HG03097 (cell line): ENCODE data around the gene ETNPPL.

Experiments used
- ATAC-seq: cut with Tn5 transposase; IDR thresholded peaks from one replicate; pipeline ENCODE4 v1.9.1; 2021; ENCODE audit not compliant: unreplicated experiment, low FRiP score

Gene ETNPPL

GRCh38 chr4:108762559-108763225 is at the start of gene ETNPPL:
Gene ETNPPL (minus strand): TSS chr4:108763053. CDS start chr4:108762898, 155 bp downstream.
- ATAC-seq = no peak

GRCh38 chr4:108811486-108811885 is 48.6 kb upstream of the ETNPPL start:
- ATAC-seq = no peak

GRCh38 chr4:108810087-108810486 is 47.2 kb upstream of the ETNPPL start:
- ATAC-seq = no peak

GRCh38 chr4:108804648-108805273 is 41.9 kb upstream of the ETNPPL start:
- ATAC-seq = no peak

DNA sequence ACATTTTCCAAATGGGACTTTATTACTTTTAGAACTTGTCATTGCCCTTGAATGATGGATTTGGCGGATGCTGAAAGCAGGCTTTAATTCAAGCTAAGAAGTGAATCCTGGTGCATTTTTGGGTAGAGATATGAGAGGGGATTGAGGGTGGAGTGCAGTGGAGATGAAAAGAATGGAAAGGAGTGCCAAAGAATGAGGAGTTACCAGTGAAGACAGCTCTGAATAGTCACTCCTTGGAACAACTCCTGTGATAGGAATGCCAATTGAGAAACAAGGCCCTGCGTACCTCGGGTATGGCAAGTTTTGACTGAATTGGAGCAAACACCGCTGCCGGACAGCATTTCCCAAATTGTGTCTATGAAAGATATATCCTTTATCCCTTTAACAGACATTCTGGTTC is 36.5 kb upstream of the ETNPPL start:
- ATAC-seq = no peak

- no peak for ATAC-seq
These were observed 33.3 kb upstream of the ETNPPL start for GRCh38 chr4:108796173-108796572.

GRCh38 chr4:108795733-108796132 is 32.9 kb upstream of the ETNPPL start:
- ATAC-seq = no peak

- ATAC-seq = no peak
These were observed 31.3 kb upstream of the ETNPPL start for GRCh38 chr4:108794136-108794535.

DNA sequence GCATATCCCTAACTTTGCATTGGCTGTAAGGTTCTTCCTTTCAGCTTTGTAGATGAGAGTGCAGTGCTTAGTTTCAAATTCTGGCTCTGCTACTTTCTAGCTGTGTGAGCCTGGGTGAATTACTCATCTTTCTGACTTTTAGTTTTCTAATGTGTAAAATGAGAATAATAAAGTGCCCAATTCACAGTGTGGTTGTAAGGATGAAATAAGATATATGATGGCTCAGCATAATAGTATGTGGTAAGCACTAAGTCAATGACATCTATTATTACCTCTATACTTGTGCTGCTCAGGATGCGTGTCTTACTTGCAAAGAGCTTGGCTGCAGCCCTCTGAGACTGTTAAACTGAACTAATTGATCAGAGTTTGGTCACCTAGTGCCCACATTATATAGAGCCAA is 30.6 kb upstream of the ETNPPL start:
- no peak for ATAC-seq

- no peak for ATAC-seq
These were observed 25.9 kb upstream of the ETNPPL start for GRCh38 chr4:108788731-108789130.

GRCh38 chr4:108787724-108788123 is 24.9 kb upstream of the ETNPPL start:
- no peak for ATAC-seq

- ATAC-seq = no peak
These were observed 24.3 kb upstream of the ETNPPL start for GRCh38 chr4:108787106-108787505.

GRCh38 chr4:108786351-108786750 is 23.5 kb upstream of the ETNPPL start:
- no peak for ATAC-seq

GRCh38 chr4:108783665-108784463 is 21.0 kb upstream of the ETNPPL start:
- ATAC-seq = no peak

DNA sequence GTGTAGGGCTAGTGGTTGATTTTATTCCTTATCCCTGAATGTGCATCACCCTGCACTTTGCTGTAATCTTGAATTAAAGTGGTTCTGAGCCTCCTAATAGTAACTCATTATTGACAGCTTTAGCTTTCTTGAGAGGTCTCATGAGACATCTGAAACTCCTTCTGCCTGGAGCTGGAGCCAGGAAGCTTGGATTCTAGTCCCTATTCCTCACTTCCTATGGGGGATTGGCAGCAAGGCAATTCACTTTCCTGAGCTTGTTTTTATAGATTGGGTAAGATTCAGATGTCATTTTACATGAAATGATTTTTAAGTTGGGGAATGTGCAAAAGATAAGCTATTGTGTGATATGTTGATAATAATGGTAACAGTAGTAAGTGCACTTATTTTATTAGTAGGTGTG is 17.1 kb upstream of the ETNPPL start:
- no peak for ATAC-seq

DNA sequence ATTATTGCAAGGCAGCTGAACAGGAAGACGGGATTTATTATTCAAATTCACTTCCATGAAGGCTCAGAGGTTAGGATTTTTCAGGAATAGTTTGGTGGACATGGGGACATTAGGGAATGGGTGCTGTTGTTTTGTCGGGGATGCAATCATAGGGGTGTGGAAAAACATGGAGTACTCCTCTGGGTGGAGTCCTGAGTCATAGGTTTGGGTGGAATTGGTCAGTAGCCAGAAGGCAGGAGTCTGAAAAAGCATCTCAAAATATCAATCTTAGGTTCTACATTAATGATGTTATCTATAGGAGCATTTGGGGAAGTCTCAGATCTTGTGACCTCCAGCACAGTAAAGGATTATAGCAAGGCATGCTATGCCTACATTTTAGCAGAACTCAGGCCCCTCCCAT is 14.5 kb upstream of the ETNPPL start:
- ATAC-seq = no peak

- no peak for ATAC-seq
These were observed 13.1 kb upstream of the ETNPPL start for GRCh38 chr4:108775921-108776320.

DNA sequence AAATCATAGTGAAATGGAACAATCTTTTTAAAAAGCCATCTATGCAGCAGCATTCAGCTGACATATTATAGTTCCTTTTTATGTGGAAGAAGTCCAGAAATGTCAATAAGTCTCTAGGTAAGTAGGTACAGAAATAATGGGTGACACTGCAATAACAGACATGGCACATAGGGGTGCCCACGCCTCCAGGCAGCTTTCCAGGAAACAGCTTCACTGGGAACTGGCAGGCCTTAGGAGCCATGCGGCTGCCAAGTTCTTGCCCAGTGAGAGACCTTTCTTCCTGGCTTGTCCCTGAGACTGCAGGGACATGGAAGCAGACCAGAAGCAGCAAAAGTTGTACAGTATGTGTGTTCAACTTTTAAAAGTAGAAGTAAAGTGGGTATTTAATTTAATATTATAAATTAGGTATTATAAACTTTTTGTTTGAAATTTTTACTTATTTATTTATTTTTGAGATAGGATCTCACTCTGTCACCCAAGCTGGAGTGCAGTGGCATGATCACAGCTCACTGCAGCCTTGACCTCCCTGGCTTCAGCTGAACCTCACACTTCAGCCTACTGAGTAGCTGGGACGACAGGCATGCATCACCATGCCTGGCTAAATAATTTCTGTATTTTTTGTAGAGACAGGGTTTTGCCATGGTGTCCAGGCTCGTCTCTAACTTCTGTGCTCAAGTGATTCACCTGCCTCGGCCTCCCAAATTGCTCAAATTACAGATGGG is 12.1 kb upstream of the ETNPPL start:
- ATAC-seq = no peak

DNA sequence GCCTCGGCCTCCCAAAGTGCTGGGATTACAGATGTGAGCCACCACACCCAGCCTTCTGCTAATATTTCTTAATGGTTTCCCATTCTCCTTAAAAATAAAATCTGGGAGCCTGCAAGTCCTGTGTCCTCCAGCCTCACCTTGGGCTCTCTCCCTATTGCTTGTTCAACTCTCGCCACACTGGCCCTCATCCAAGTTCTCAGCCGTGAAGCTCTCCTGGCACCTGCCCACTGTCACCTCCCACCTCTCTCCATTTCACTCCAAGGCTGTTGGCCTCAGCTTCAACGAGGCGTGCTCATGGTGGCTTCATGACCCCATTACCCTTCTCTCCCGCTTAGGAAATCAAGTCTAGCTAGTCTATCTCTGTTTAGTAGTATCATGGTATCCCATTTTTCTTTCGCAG is 9.5 kb upstream of the ETNPPL start:
- ATAC-seq = no peak

GRCh38 chr4:108766058-108766457 is 3.2 kb upstream of the ETNPPL start:
- no peak for ATAC-seq

DNA sequence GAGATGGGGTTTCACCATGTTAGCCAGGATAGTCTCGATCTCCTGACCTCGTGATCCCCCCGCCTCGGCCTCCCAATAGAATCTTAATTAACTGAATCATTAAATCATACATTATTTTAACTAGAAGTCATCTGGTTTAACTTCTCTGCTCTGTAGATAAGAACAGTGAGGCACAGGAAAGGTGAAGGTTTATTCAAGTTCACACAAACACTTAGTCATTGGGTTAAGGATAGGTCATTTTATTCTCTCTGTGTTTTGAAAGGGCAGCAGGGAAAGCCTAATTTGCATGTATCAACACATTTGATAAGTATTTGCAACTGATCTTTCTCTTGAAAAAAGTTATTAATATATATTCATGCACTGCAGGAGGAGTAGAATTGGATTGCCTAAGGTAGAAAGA is 1.1 kb upstream of the ETNPPL start:
- no peak for ATAC-seq
